HCT116 (cell line): ENCODE data around the gene B3GNT2.

Experiments
- CTCF ChIP-seq, 3 experiments: fragments of 200-600 bp in 1 of 3; sonication (generic) in 1 of 3; IDR thresholded peaks in 2 of 3; conservative IDR thresholded peaks in 1 of 3; 2 replicates each; pipeline ENCODE4 v1.5.1; 2012 to 2017; ENCODE audit warnings: low read depth in 2 of 3, low read length in 2 of 3, antibody characterized with exemption in 1 of 3, borderline replicate concordance in 1 of 3, control low read depth in 1 of 3, mild to moderate bottlenecking in 1 of 3, mixed read lengths in 1 of 3, mixed run types in 1 of 3, moderate library complexity in 1 of 3; ENCODE audit not compliant: insufficient read depth in 1 of 3
- JUND ChIP-seq: IDR thresholded peaks from 2 replicates; pipeline ENCODE4 v1.6.1; 2012
- POLR2AphosphoS5 ChIP-seq: IDR thresholded peaks from 2 replicates; pipeline ENCODE4 v1.6.1; 2011; ENCODE audit warnings: mild to moderate bottlenecking, low read depth, low read length, moderate library complexity
- RAD21 ChIP-seq: IDR thresholded peaks from 2 replicates; pipeline ENCODE4 v1.6.1; 2012; ENCODE audit warnings: low read depth, mild to moderate bottlenecking
- REST ChIP-seq: IDR thresholded peaks from 2 replicates; pipeline ENCODE4 v1.6.1; 2012; ENCODE audit warnings: low read depth
- ZNF274 ChIP-seq: fragments of 200-500 bp; sonication (Bioruptor generic); IDR thresholded peaks from 2 replicates; pipeline ENCODE4 v1.6.1; 2014; ENCODE audit warnings: mild to moderate bottlenecking, low read depth, low read length, inconsistent platforms

- TF ChIP-seq CTCF (IDR thresholded peaks at IDR 0.05 in 2 of 3, conservative IDR thresholded peaks at IDR 0.05 in 1 of 3; ENCODE audit: borderline replicate concordance in 1 of 3, insufficient read depth in 1 of 3, low read depth in 2 of 3, low read length in 2 of 3) (no peak), ZNF274 (no peak), RAD21 (no peak), REST (no peak), POLR2AphosphoS5 (no peak), JUND (no peak)
These were observed 8.7 kb upstream of the B3GNT2 start for GRCh38 chr2:62187246-62187645.
